Sigmoid colon (tissue), 7 donors: ENCODE measurements around the gene SHANK1. TPM values are rescaled to one million over a fixed set of nuclear protein-coding genes. Genes with fewer than 3 reads are reported as not detected.

ENCODE experiments used
- polyA plus RNA-seq, 3 donors: library from polyadenylated mRNA; stranded (reverse); fragments of 200-250 nt; gene quantifications; one replicate each; pipeline ENCODE4 v1.2.3, GENCODE V29; 2013
- total RNA-seq, 4 donors: library from RNA; depleted of rRNA; stranded (reverse); fragments of >200 nt; gene quantifications; one replicate each; pipeline ENCODE4 v1.1.0, GENCODE V29; 2016
- donor health status: healthy with polysubstance abuse.
- donor health status: Bipolar disorder and iron deficiency.
- donor health status: healthy.

The SHANK1 gene
- total and polyA plus RNA-seq, 7 donors = under 0.01 to 1.2 (median 0.19) TPM; not detected in 2

Other genes starting within 250 kb of the SHANK1 start
- 10 to 100 TPM; 38.5 to 48.5 (median 42.3) TPM for gene EMC10, start 243.3 kb downstream of the SHANK1 start, total RNA-seq
- 100 to 1,000 TPM in 1 of 3 donors, 10 to 100 TPM in 2; 34.2 to 140 (median 41.8) TPM for gene EMC10, start 243.3 kb downstream of the SHANK1 start, polyA plus RNA-seq
- gene GARIN5A, start 243.0 kb downstream of the SHANK1 start, total RNA-seq = 1 to 10 TPM in 2 of 4 donors, under 1 TPM in 1, not detected in 1; 0.36 to 7.1 (median 1.2) TPM
- gene GARIN5A, start 243.0 kb downstream of the SHANK1 start, polyA plus RNA-seq = 1 to 10 TPM in 2 of 3 donors, not detected in 1; 1.6 to 2.8 TPM
- 10 to 100 TPM; 23.5 to 47.9 (median 33.7) TPM for gene JOSD2, start 208.6 kb downstream of the SHANK1 start, total RNA-seq
- 10 to 100 TPM; 55.3 to 85.1 (median 65.7) TPM for gene JOSD2, start 208.6 kb downstream of the SHANK1 start, polyA plus RNA-seq
- not detected for gene ASPDH, start 205.9 kb downstream of the SHANK1 start, total RNA-seq
- gene ASPDH, start 205.9 kb downstream of the SHANK1 start, polyA plus RNA-seq = not detected
- gene LRRC4B, start 151.4 kb downstream of the SHANK1 start, total RNA-seq = 1 to 10 TPM; 2.2 to 2.7 (median 2.4) TPM
- gene LRRC4B, start 151.4 kb downstream of the SHANK1 start, polyA plus RNA-seq = 1 to 10 TPM in 1 of 3 donors, under 1 TPM in 1, not detected in 1; 0.23 to 2.8 TPM
- gene SYT3, start 79.9 kb downstream of the SHANK1 start, total RNA-seq = under 1 TPM; 0.28 to 0.66 (median 0.38) TPM
- gene SYT3, start 79.9 kb downstream of the SHANK1 start, polyA plus RNA-seq = under 1 TPM in 2 of 3 donors, not detected in 1; under 0.01 to 0.38 TPM
- gene C19orf81, start 70.4 kb downstream of the SHANK1 start, total RNA-seq = not detected
- gene C19orf81, start 70.4 kb downstream of the SHANK1 start, polyA plus RNA-seq = not detected
- 10 to 100 TPM in 3 of 4 donors, 1 to 10 TPM in 1; 9.5 to 20.2 (median 14.6) TPM for gene CLEC11A, start 3.6 kb upstream of the SHANK1 start, total RNA-seq
- 1 to 10 TPM; 2.1 to 6.1 (median 3.6) TPM for gene CLEC11A, start 3.6 kb upstream of the SHANK1 start, polyA plus RNA-seq
- not detected for gene GPR32, start 50.7 kb upstream of the SHANK1 start, total RNA-seq
- not detected for gene GPR32, start 50.7 kb upstream of the SHANK1 start, polyA plus RNA-seq
- gene ACP4, start 70.6 kb upstream of the SHANK1 start, total RNA-seq = not detected
- gene ACP4, start 70.6 kb upstream of the SHANK1 start, polyA plus RNA-seq = not detected
- not detected for gene KLK1, start 104.0 kb upstream of the SHANK1 start, total RNA-seq
- 100 to 1,000 TPM in 2 of 3 donors, 10 to 100 TPM in 1; 44.6 to 398 (median 277) TPM for gene KLK1, start 104.0 kb upstream of the SHANK1 start, polyA plus RNA-seq
- not detected for gene KLK15, start 113.8 kb upstream of the SHANK1 start, total RNA-seq
- 10 to 100 TPM in 1 of 3 donors, 1 to 10 TPM in 2; 2.1 to 10.2 (median 2.8) TPM for gene KLK15, start 113.8 kb upstream of the SHANK1 start, polyA plus RNA-seq
- gene KLK3, start 135.1 kb upstream of the SHANK1 start, total RNA-seq = not detected
- gene KLK3, start 135.1 kb upstream of the SHANK1 start, polyA plus RNA-seq = 1 to 10 TPM; 1.8 to 4.2 (median 3.0) TPM
- not detected for gene KLK2, start 153.6 kb upstream of the SHANK1 start, total RNA-seq
- gene KLK2, start 153.6 kb upstream of the SHANK1 start, polyA plus RNA-seq = under 1 TPM in 1 of 3 donors, not detected in 2; 0.28 TPM
- gene KLK4, start 191.6 kb upstream of the SHANK1 start, total RNA-seq = not detected
- gene KLK4, start 191.6 kb upstream of the SHANK1 start, polyA plus RNA-seq = 1 to 10 TPM in 2 of 3 donors, under 1 TPM in 1; 0.39 to 2.8 (median 1.2) TPM
- not detected for gene KLK5, start 233.2 kb upstream of the SHANK1 start, total RNA-seq
- not detected for gene KLK5, start 233.2 kb upstream of the SHANK1 start, polyA plus RNA-seq
- not detected for gene KLK6, start 249.8 kb upstream of the SHANK1 start, total RNA-seq
- gene KLK6, start 249.8 kb upstream of the SHANK1 start, polyA plus RNA-seq = not detected